Thyroid gland (tissue), 4 donors: ENCODE results near the gene PFAS. TPM values are rescaled to one million over a fixed set of nuclear protein-coding genes. Genes with fewer than 3 reads are reported as not detected.
"Not testable (repeated sequence)": the region's sequence is repeated elsewhere in the genome, so short reads cannot be mapped to it uniquely, and the experiment has no call there.

Experiments used
- DNase-seq, 2 donors: peaks; one replicate each; pipeline ENCODE4 v3.0.0-alpha.2; 2019
- H3K27ac ChIP-seq, 3 donors: fragments of 200-600 bp; sonication (generic); 1 replicate in 2 of 3; 2 replicates in 1 of 3; pipeline ENCODE4 v1.5.1; 2016 to 2019; ENCODE audit warnings: mild to moderate bottlenecking in 1 of 3, moderate library complexity in 1 of 3
- H3K27me3 ChIP-seq: fragments of 200-600 bp; sonication (generic); one replicate; pipeline ENCODE4 v1.5.1; 2019
- H3K36me3 ChIP-seq, 2 donors: fragments of 200-600 bp; sonication (generic); one replicate each; pipeline ENCODE4 v1.5.1; 2016 to 2019
- H3K4me1 ChIP-seq, 2 donors: fragments of 200-600 bp; sonication (generic); one replicate each; pipeline ENCODE4 v1.5.1; 2017 to 2019
- H3K4me3 ChIP-seq, 3 donors: fragments of 200-600 bp; sonication (generic); replicated peaks in 1 of 3; 1 replicate in 2 of 3; 2 replicates in 1 of 3; pipeline ENCODE4 v1.5.1; 2016; ENCODE audit warnings: mild to moderate bottlenecking in 1 of 3
- H3K9me3 ChIP-seq: fragments of 200-600 bp; sonication (generic); one replicate; pipeline ENCODE4 v1.5.1; 2017
- POLR2A ChIP-seq, 2 donors: fragments of 450-650 bp; IDR thresholded peaks; one replicate each; pipeline ENCODE4 v1.6.1; 2017; ENCODE audit warnings: antibody characterized with exemption in 2 of 2, mild to moderate bottlenecking in 2 of 2, moderate library complexity in 1 of 2
- whole genome bisulfite sequencing, 2 donors: methylation state at CpG; one replicate each; pipeline ENCODE4 v1.1.5; 2017; 5-methylcytosine and 5-hydroxymethylcytosine counted together
- intact Hi-C: fragments of 100-400 bp; cut with DNase I; formaldehyde crosslinking; loops from one replicate; pipeline ENCODE4 v1.15.1; 2023
- total RNA-seq, 4 donors: library from RNA; depleted of rRNA; stranded (reverse); fragments of >200 nt; gene quantifications; one replicate each; pipeline ENCODE4 v1.2.3, GENCODE V29; 2016
- TF ChIP-seq, protein P1 (sequence below), 6 experiments: fragments of 200-600 bp in 3 of 6; fragments of 450-650 bp in 3 of 6; sonication (generic) in 3 of 6; IDR thresholded peaks; one replicate each; pipeline ENCODE4 v1.5.1; 2016 to 2019; ENCODE audit warnings: antibody characterized with exemption in 6 of 6, mild to moderate bottlenecking in 2 of 6, inconsistent platforms in 1 of 6, moderate library complexity in 1 of 6

Gene PFAS
- total RNA-seq, 4 donors from 2014 or later: 14.8 to 39.5 (median 18.3) TPM

DNA sequence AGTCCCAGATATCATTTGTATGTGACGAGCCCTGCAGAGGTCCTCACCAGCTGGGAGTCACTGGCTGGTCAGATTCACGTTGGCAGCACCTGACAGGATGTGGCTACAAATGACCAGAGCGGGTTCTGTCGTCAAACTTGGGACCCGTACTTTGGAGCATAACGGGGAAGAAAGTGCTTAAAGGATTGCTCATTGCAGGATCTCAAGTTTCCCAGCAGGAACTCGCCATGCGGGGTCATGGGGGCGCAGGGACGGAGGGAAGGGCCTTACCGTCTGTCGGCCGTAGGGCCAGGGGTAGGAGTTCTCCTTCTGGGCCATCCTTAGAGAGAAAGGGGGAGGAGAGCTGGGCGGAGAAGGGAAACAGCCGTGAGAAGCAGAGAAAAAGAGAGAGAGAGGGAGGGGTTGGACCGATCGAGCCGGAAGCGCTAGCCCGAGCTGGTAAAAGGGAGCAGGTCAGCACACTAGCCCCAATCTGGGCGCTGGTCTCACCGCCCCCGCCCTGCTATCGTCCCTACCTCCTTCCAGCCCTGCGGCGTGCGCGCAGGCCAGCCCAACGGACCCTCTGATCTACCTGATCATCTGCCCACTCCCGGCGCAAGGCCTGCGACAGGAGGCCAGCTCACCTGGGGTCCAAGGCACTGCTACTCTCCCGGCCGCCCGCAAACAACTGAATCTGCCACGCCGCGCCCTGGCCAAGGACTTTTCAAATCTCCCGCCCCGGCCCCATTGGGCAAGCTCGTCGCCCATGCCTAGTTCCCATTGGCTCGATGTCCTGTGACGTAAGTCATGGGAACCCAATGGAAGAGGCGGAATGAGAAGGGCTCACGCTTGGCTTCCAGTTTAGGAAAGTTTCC lies 39.0 kb upstream of the PFAS start, which contains the start of gene AURKB:
AURKB (minus strand) TSS at position 669 of the 854 bp plus-strand sequence; CDS start at position 318, 351 bp downstream.
- TF ChIP-seq, protein P1, sequence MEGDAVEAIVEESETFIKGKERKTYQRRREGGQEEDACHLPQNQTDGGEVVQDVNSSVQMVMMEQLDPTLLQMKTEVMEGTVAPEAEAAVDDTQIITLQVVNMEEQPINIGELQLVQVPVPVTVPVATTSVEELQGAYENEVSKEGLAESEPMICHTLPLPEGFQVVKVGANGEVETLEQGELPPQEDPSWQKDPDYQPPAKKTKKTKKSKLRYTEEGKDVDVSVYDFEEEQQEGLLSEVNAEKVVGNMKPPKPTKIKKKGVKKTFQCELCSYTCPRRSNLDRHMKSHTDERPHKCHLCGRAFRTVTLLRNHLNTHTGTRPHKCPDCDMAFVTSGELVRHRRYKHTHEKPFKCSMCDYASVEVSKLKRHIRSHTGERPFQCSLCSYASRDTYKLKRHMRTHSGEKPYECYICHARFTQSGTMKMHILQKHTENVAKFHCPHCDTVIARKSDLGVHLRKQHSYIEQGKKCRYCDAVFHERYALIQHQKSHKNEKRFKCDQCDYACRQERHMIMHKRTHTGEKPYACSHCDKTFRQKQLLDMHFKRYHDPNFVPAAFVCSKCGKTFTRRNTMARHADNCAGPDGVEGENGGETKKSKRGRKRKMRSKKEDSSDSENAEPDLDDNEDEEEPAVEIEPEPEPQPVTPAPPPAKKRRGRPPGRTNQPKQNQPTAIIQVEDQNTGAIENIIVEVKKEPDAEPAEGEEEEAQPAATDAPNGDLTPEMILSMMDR (IDR thresholded peaks at IDR 0.05): no peak
- no peak for TF ChIP-seq POLR2A (IDR thresholded peaks at IDR 0.05)
- intact Hi-C loops: no loop called here
- Histone ChIP-seq H3K36me3 (no peaks in the 10 kb centered on the region), H3K27ac (peak within 1 kb of the TSS; percentile 79 to 90 (median 87)), H3K9me3 (no peaks in the 10 kb centered on the region), H3K27me3 (no peaks in the 10 kb centered on the region), H3K4me1 (peaks cover 5 to 7% of the 10 kb centered on the region in 2 donors), H3K4me3 (peak within 1 kb of the TSS in 2 of 3 donors; percentile 37 to 81)
- 4% methylated on average over 35 to 46 of the region's 46 CpGs for WGBS, 2 donors
- peak; percentile 96 for DNase-seq

DNA sequence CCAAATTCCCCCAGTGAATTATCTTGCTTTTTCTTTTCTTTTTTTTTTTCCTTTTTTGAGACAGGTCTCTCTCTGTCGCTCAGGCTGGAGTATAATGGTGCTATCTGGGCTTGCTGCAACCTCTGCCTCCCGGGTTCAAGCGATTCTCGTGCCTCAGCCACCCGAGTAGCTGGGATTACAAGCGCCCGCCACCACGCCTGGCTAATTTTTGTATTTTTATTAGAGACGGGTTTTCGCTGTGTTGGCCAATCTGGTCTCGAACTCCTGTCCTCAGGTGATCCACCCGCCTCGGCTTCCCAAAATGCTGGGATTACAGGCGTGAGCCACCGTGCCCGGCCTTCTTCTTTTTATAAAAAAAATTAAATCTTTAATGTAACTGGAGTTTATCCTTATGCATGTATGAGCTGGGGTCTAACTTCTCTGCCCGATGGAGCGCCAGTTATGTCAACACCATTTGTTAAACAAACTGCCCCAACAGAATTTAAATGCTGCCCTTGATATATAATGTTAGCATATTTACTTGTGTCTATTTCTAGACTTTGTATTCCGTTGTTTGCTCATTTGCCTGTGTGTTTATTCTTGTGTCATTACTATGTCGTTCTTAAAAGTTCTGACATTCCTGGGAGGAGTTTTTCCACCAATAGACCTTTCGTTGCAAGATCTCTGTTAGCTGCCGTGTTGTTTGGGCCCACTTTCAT lies 38.2 kb upstream of the PFAS start:
- 21 to 23% methylated on average over 22 of the region's 22 CpGs for WGBS, 2 donors
- Histone ChIP-seq H3K4me1 (peaks cover 5 to 7% of the 10 kb centered on the region in 2 donors), H3K27ac (peak overlapping the region; percentile 79 to 90 (median 87)), H3K27me3 (no peaks in the 10 kb centered on the region), H3K36me3 (no peaks in the 10 kb centered on the region), H3K4me3 (peak overlapping the region in 2 of 3 donors; percentile 37 to 81), H3K9me3 (no peaks in the 10 kb centered on the region)
- TF ChIP-seq, protein P1 (IDR thresholded peaks at IDR 0.05): no peak
- TF ChIP-seq POLR2A (IDR thresholded peaks at IDR 0.05): no peak
- intact Hi-C loops: no loop called here
- DNase-seq: no peak

DNA sequence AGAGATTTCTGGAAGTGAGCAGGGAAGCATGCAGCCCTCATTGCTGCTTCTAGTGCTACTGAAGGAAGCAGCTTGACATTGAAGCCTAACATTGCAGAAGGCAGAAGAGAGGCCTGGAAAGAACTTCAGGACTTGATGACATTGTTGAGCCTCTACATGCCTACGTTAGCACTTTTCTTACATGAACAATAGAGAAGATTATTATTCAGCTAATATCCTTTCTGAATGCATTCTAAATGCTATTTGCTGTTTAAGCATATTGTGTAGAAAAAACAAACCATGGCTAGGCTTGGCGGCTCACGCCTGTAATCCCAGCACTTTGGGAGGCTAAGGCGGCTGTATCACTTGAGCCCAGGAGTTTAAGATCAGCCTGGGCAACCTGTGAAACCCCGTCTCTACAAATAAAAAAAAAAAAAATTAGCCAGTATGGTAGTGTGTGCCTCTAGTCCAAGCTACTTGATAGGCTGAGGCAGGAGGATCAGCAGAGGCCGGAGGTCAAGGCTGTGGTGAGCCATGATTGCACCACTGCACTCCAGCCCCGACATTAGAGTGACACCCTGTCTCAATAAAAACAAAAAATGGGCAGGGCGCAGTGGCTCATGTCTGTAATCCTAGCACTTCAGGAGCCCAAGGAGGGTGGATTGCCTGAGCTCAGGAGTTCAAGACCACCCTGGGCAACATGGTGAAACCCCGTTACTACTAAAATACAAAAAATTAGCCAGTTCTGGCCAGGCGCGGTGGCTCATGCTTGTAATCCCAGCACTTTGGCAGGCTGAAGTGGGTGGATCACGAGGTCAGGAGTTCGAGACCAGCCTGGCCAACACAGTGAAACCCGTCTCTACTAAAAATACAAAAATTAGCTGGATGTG lies 36.5 kb upstream of the PFAS start:
- no peak overlapping the region for H3K4me3 ChIP-seq
- H3K36me3 ChIP-seq: no peaks in the 10 kb centered on the region
- no peaks in the 10 kb centered on the region for H3K27me3 ChIP-seq
- no peak for DNase-seq
- 83 to 85% methylated on average over 14 of the region's 14 CpGs for WGBS, 2 donors
- TF ChIP-seq POLR2A (IDR thresholded peaks at IDR 0.05): no peak
- TF ChIP-seq, protein P1 (IDR thresholded peaks at IDR 0.05): no peak
- H3K9me3 ChIP-seq: no peaks in the 10 kb centered on the region
- peaks cover 5 to 7% of the 10 kb centered on the region in 2 donors for H3K4me1 ChIP-seq
- intact Hi-C loops: no loop called here
- H3K27ac ChIP-seq: no peak overlapping the region

DNA sequence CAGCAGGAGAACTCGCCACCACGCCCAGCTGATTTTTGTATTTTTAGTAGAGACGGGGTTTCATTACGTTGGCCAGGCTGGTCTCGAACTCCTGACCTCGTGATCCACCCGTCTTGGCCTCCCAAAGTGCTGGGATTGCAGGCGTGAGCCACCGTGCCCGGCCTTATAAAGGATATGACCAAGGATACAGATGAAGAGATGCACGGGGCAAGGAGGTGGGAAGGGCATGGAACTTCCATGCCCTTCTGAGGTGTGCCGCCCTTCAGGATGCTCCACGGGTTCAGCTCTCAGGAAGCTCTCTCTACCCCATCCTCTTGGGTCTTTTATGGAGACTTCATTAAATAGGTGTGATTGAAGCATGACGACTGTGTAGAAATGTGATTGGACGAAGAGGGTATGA lies 35.1 kb upstream of the PFAS start:
- WGBS, 2 donors: 77 to 82% methylated on average over 15 of the region's 15 CpGs
- intact Hi-C loops: not testable (repeated sequence)

More for the DNA sequence above, 35.1 kb upstream of the PFAS start:
- not testable (repeated sequence) for DNase-seq, H3K4me3 ChIP-seq, H3K4me1 ChIP-seq, H3K36me3 ChIP-seq, H3K9me3 ChIP-seq, H3K27ac ChIP-seq, H3K27me3 ChIP-seq
